ENCODE measurements around the gene SOHLH2.

The SOHLH2 gene

GRCh38 chr13:36219883-36220282 is 5.5 kb upstream of the SOHLH2 start:
- TF ChIP-seq, protein P1, sequence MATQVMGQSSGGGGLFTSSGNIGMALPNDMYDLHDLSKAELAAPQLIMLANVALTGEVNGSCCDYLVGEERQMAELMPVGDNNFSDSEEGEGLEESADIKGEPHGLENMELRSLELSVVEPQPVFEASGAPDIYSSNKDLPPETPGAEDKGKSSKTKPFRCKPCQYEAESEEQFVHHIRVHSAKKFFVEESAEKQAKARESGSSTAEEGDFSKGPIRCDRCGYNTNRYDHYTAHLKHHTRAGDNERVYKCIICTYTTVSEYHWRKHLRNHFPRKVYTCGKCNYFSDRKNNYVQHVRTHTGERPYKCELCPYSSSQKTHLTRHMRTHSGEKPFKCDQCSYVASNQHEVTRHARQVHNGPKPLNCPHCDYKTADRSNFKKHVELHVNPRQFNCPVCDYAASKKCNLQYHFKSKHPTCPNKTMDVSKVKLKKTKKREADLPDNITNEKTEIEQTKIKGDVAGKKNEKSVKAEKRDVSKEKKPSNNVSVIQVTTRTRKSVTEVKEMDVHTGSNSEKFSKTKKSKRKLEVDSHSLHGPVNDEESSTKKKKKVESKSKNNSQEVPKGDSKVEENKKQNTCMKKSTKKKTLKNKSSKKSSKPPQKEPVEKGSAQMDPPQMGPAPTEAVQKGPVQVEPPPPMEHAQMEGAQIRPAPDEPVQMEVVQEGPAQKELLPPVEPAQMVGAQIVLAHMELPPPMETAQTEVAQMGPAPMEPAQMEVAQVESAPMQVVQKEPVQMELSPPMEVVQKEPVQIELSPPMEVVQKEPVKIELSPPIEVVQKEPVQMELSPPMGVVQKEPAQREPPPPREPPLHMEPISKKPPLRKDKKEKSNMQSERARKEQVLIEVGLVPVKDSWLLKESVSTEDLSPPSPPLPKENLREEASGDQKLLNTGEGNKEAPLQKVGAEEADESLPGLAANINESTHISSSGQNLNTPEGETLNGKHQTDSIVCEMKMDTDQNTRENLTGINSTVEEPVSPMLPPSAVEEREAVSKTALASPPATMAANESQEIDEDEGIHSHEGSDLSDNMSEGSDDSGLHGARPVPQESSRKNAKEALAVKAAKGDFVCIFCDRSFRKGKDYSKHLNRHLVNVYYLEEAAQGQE (IDR thresholded peaks at IDR 0.05; ENCODE audit: insufficient replicate concordance, low read depth): no peak
- TF ChIP-seq, protein P2, sequence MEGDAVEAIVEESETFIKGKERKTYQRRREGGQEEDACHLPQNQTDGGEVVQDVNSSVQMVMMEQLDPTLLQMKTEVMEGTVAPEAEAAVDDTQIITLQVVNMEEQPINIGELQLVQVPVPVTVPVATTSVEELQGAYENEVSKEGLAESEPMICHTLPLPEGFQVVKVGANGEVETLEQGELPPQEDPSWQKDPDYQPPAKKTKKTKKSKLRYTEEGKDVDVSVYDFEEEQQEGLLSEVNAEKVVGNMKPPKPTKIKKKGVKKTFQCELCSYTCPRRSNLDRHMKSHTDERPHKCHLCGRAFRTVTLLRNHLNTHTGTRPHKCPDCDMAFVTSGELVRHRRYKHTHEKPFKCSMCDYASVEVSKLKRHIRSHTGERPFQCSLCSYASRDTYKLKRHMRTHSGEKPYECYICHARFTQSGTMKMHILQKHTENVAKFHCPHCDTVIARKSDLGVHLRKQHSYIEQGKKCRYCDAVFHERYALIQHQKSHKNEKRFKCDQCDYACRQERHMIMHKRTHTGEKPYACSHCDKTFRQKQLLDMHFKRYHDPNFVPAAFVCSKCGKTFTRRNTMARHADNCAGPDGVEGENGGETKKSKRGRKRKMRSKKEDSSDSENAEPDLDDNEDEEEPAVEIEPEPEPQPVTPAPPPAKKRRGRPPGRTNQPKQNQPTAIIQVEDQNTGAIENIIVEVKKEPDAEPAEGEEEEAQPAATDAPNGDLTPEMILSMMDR (IDR thresholded peaks at IDR 0.05; ENCODE audit: insufficient read depth, low read length): no peak
- TF ChIP-seq GABPA (IDR thresholded peaks at IDR 0.05; ENCODE audit: low read depth): no peak
- TF ChIP-seq SPI1 (IDR thresholded peaks at IDR 0.05; ENCODE audit: borderline replicate concordance, low read depth): no peak
- no peak for TF ChIP-seq POLR2AphosphoS5 (IDR thresholded peaks at IDR 0.05; ENCODE audit: low read depth)
- DNase-seq (ENCODE audit: low read depth in 1 of 2, low spot score in 1 of 2): no peak
- H3K4me3 ChIP-seq (replicated peaks; ENCODE audit: insufficient read depth, low read length): no peak overlapping the region

GRCh38 chr13:36217456-36217855 is 3.1 kb upstream of the SOHLH2 start:
- no peak overlapping the region for H3K27ac ChIP-seq (replicated peaks)
- no peaks in the 10 kb centered on the region for H3K27me3 ChIP-seq (ENCODE audit: insufficient read depth, poor library complexity, severe bottlenecking)
- DNase-seq (ENCODE audit: low read depth in 1 of 2, low spot score in 1 of 2): no peak
- no peak overlapping the region for H3K4me3 ChIP-seq (replicated peaks; ENCODE audit: insufficient read depth, low read length)
- TF ChIP-seq, protein P1 (IDR thresholded peaks at IDR 0.05; ENCODE audit: insufficient replicate concordance, low read depth): no peak
- TF ChIP-seq POLR2AphosphoS5 (IDR thresholded peaks at IDR 0.05; ENCODE audit: low read depth) (no peak), GABPA (IDR thresholded peaks at IDR 0.05; ENCODE audit: low read depth) (no peak), SPI1 (IDR thresholded peaks at IDR 0.05; ENCODE audit: borderline replicate concordance, low read depth) (no peak)
- TF ChIP-seq, protein P2 (IDR thresholded peaks at IDR 0.05; ENCODE audit: insufficient read depth, low read length): no peak

More at GRCh38 chr13:36219883-36220282, 5.5 kb upstream of the SOHLH2 start:
- Histone ChIP-seq H3K27ac (replicated peaks) (no peak overlapping the region), H3K27me3 (ENCODE audit: insufficient read depth, poor library complexity, severe bottlenecking) (no peaks in the 10 kb centered on the region)

DNA sequence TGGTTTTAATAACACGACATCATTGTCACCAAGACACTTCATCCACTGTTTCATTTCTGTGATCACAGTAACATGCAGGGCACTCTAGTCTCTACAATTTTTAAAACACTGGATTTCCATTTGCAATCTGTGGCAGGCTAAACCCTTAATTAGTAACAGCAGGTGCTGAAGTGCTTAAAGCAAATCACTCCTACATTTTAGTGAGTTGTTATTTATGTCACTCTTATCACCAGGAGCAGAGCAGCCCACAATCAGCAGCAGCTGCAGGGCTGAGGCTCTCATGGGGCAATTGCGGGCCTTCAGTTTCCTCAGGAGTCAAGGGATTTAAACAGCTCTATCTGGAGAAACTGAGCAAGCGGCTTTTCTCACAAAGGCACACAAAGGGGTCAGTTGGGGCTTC is 1.6 kb downstream of the SOHLH2 start:
- Histone ChIP-seq H3K27ac (replicated peaks) (no peak overlapping the region), H3K4me3 (replicated peaks; ENCODE audit: insufficient read depth, low read length) (no peak overlapping the region), H3K27me3 (ENCODE audit: insufficient read depth, poor library complexity, severe bottlenecking) (no peaks in the 10 kb centered on the region)
- TF ChIP-seq, protein P2 (IDR thresholded peaks at IDR 0.05; ENCODE audit: insufficient read depth, low read length): no peak
- TF ChIP-seq POLR2AphosphoS5 (IDR thresholded peaks at IDR 0.05; ENCODE audit: low read depth): no peak
- TF ChIP-seq GABPA (IDR thresholded peaks at IDR 0.05; ENCODE audit: low read depth): no peak
- TF ChIP-seq, protein P1 (IDR thresholded peaks at IDR 0.05; ENCODE audit: insufficient replicate concordance, low read depth): no peak
- TF ChIP-seq SPI1 (IDR thresholded peaks at IDR 0.05; ENCODE audit: borderline replicate concordance, low read depth): no peak
- DNase-seq (ENCODE audit: low read depth in 1 of 2, low spot score in 1 of 2): no peak
